ENCODE measurements around the gene SNX8.
"Not testable (repeated sequence)": the region's sequence is repeated elsewhere in the genome, so short reads cannot be mapped to it uniquely, and the experiment has no call there.

GRCh38 chr7:2347351-2348063, 33.3 kb upstream of the SNX8 start:
- TF ChIP-seq CTCF (IDR thresholded peaks at IDR 0.05; ENCODE audit: low read depth, low read length, poor library complexity, severe bottlenecking); EZH2phosphoT487 (IDR thresholded peaks at IDR 0.05; ENCODE audit: borderline replicate concordance, low read length): not testable (repeated sequence)
